Activated CD4-positive, alpha-beta T cell treated with anti-CD3 and anti-CD28 coated beads, Interleukin-2, Interleukin-6, amounts not matched to agents 100 ng/mL and 50 ng/mL, durations not matched to agents 16 hours and 8 hours (primary cell): Measurements from ENCODE around the gene HIBADH.

Source experiments
- DNase-seq: peaks from one replicate; pipeline ENCODE4 v3.0.0-alpha.2; 2020

HIBADH gene

GRCh38 chr7:27634671-27635493 lies 27.8 kb downstream of the HIBADH start:
- DNase-seq = no peak

GRCh38 chr7:27633062-27633461 lies 29.6 kb downstream of the HIBADH start:
- DNase-seq = no peak

- DNase-seq = no peak
These were observed 31.3 kb downstream of the HIBADH start for GRCh38 chr7:27631391-27631790.

- DNase-seq = no peak
These were observed 35.5 kb downstream of the HIBADH start for GRCh38 chr7:27627146-27627545.

GRCh38 chr7:27619492-27619891 lies 43.2 kb downstream of the HIBADH start:
- DNase-seq = no peak

GRCh38 chr7:27617651-27618381 lies 44.9 kb downstream of the HIBADH start:
- no peak for DNase-seq

- DNase-seq = no peak
These were observed 45.7 kb downstream of the HIBADH start for GRCh38 chr7:27616914-27617548.

GRCh38 chr7:27616186-27616491 lies 46.5 kb downstream of the HIBADH start:
- DNase-seq = no peak

GRCh38 chr7:27615420-27616185 lies 47.1 kb downstream of the HIBADH start:
- no peak for DNase-seq

GRCh38 chr7:27614095-27614494 lies 48.6 kb downstream of the HIBADH start:
- DNase-seq = no peak

- DNase-seq = no peak
These were observed 51.6 kb downstream of the HIBADH start for GRCh38 chr7:27611059-27611458.

GRCh38 chr7:27608776-27609495 lies 53.7 kb downstream of the HIBADH start:
- no peak for DNase-seq

- DNase-seq = no peak
These were observed 55.5 kb downstream of the HIBADH start for GRCh38 chr7:27607210-27607606.

GRCh38 chr7:27606270-27607209 lies 56.1 kb downstream of the HIBADH start:
- no peak for DNase-seq

GRCh38 chr7:27605689-27606269 lies 56.9 kb downstream of the HIBADH start:
- no peak for DNase-seq

- no peak for DNase-seq
These were observed 57.4 kb downstream of the HIBADH start for GRCh38 chr7:27605283-27605682.

- no peak for DNase-seq
These were observed 58.9 kb downstream of the HIBADH start for GRCh38 chr7:27603813-27604212.

GRCh38 chr7:27602766-27603165 lies 59.9 kb downstream of the HIBADH start:
- DNase-seq = no peak

GRCh38 chr7:27601217-27601616 lies 61.5 kb downstream of the HIBADH start:
- no peak for DNase-seq

GRCh38 chr7:27600247-27600646 lies 62.4 kb downstream of the HIBADH start:
- DNase-seq = no peak

GRCh38 chr7:27595009-27595408 lies 67.7 kb downstream of the HIBADH start:
- DNase-seq = no peak
